Stimulated activated CD4-positive, alpha-beta T cell treated with anti-CD3 and anti-CD28 coated beads, Interleukin-4, amount 100 ng/mL, for 1 hour (primary cell): ENCODE measurements around the gene B3GLCT.
"Not testable (repeated sequence)": the region's sequence is repeated elsewhere in the genome, so short reads cannot be mapped to it uniquely, and the experiment has no call there.

Source experiments
- DNase-seq: peaks from one replicate; pipeline ENCODE4 v3.0.0-alpha.2; 2020

B3GLCT gene

DNA sequence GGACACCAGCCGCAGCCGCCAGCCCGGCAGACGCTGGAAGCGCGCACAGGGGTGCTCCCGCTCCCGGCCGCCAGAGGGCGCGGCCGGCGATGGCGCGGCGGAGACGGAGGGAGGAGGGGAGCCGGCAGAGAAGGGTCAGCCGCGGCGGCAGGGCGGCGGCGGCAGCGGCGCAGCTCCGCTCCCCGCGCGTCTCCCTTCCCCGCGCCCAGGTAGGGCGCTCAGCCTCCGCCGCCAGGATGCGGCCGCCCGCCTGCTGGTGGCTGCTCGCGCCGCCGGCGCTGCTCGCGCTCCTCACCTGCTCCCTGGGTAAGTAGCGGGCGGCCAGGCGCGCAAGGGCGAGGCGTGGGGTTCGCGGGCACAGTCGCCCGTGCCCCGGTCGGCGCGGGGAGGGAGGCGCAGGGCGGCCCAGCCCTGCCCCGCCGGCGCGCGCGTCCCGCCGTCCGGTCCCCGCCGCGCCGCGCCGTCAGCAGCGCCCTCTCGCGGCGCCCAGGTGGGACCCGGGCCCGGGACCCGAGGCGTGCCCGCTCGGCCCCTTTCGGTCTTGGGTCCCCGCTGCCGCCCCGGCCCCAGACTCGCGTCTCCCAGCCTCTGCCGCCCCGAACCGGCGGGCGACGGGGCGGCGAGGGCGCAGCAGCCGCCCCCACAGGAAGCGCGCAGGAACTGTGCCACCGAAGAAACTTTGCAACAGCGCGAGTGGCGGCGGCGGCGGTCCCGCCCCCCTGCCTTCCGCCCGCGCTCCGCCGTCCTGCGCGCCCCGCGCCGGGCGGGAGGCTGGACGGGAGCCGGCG is at the start of gene B3GLCT:
B3GLCT (plus strand) TSS at position 127 of the 788 bp plus-strand sequence; CDS start at position 237, 110 bp downstream.
- DNase-seq, result peak; percentile 79

DNA sequence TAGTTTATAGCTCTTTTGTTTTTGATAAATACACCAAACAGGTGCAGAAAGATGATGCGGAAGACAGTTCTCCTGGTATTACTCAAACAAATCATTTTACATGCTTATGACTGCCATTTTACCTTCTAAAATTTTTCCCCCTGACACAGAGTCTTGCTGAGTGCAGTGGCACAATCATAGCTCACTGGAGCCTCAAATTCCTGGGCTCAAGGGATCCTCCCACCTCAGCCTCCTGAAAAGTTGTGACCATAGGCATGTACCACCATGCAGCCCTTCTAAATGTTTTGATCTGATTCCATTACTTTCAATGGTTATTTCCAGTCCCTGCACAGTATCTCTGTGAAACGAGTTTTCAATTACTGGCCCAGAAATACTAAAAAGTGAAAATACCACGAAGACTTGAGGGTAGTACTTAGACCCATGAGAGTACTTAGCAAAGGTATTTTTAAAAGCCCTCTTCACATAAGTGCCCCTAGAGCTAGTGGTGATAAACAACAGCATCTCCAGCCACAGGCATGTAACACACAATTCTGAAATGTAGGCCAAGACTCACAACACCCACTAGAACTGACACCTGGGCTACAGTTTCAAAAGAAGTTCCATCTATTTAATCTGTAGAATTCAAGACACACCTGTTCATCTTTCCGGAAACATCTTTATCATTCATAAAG is 49.3 kb upstream of the B3GLCT start:
- DNase-seq, result no peak

DNA sequence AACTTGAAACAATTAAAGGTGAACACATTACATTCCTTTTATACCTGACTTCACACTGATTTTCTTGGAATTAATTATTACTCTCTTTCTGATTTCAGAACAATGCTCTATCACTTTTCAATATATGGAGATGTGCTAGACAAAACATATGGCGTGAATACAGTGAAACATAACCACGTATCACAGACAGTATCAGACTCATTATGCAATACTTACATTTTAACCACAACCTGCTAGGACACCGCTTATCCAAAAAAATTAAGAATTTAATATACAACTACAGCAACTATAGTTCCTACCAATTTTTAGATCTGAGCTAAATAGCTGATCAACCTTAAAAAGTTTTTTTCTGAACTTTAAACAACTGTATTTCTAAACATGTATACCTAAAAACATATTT is 47.9 kb upstream of the B3GLCT start:
- DNase-seq, result no peak

DNA sequence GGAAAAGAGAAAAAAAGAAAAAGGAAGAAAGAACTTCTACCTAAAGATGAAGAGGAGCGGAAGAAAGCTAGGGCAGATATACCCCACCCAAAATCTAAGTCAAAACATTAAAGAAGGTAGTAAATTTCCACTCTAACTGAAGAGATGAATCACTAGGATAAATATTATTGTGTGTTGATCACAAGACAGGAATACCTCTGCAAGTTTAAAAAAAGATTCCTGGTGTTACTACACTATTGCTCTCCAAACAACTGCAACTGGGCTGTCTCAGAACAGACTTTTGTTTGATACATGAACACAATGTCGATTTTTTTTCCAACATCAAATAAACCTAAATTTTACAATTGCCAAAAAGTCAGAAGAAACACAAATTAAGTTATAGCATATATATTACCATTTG is 44.8 kb upstream of the B3GLCT start:
- DNase-seq, result no peak

DNA sequence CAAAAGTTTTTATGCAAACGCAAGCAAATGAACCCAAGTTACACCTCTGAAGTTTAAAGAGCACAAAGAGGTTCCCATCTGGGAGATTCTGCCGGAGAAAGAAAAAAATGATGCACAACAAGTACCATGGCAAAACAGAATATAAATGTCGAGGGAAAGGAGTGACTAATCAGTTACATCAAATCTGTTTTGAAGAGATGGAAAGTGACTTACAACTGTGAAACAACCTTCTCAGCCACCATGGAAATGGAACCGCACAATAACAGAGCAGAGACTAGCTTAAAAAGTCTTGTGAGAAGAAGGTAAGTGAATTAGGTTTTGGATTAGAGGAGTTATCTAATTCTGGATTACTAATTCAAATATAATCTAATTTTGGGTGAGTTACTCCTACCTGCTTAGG is 40.5 kb upstream of the B3GLCT start:
- DNase-seq, result no peak

DNA sequence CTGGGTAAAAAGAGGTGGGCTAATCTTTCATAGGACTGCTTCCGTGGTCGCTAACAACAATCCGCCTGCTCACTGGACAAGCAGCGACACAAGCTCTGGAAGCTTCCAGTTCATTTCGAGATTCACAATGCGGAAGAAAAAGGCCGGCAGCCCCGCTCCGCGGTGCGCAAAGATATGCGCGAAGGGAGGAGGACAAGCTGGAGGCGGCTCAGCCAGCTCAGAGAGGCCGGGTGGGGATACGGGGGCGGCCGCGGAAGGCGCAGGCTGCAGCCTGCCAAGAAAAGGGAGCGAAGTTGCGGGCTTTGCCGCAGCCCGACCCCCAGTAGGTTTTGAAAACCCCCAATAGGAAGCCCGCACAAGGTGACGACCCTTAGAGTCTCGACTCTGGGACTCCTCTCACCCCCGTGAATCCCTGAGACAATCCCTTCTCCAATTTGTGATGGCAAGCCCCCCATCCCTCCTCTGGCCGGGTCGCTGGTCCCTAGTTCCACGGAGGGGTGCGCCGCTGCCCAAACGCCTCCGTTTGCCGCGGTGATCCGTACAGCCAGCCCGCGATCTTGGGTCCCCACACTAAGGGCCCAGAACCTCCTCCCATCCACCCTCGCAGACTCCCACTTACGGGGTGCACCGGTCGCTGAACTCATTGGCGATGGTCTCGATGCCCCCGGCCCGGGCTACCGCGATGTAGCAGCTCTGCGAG is 38.8 kb upstream of the B3GLCT start:
- peak; percentile 70 for DNase-seq

DNA sequence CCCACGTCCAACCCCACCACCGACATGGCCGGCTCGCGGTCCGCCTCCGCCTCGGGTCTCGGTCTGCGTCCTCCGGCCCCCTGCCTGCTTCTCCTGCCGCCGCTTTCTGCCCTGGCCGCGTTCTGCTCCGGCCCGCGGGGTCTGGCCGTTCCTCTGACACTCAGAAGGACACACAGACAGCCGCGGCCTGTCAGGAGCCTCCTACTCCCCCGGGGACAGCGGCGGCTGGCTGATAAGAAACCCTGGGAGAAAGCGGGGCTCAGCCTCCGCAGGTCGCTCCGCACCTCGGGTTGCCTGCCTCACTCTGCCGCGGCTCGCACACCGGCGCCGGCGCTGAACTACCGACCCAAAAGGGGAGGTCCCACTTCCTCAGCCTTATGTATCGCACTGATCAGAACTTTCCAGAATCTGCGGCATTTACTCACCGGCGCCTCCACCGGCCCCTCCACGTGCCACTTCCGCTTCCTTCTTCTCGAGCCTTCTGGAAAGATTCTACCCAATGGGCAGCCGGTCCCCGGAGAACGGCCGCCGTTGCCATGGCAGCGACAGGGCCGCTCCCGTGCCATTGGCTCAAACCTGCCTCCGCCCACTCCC is 38.1 kb upstream of the B3GLCT start, which contains the start of gene HSPH1:
HSPH1 (minus strand) TSS at position 348 of the 594 bp plus-strand sequence; CDS start at position 26, 322 bp downstream.
- peak; percentile 99 for DNase-seq

DNA sequence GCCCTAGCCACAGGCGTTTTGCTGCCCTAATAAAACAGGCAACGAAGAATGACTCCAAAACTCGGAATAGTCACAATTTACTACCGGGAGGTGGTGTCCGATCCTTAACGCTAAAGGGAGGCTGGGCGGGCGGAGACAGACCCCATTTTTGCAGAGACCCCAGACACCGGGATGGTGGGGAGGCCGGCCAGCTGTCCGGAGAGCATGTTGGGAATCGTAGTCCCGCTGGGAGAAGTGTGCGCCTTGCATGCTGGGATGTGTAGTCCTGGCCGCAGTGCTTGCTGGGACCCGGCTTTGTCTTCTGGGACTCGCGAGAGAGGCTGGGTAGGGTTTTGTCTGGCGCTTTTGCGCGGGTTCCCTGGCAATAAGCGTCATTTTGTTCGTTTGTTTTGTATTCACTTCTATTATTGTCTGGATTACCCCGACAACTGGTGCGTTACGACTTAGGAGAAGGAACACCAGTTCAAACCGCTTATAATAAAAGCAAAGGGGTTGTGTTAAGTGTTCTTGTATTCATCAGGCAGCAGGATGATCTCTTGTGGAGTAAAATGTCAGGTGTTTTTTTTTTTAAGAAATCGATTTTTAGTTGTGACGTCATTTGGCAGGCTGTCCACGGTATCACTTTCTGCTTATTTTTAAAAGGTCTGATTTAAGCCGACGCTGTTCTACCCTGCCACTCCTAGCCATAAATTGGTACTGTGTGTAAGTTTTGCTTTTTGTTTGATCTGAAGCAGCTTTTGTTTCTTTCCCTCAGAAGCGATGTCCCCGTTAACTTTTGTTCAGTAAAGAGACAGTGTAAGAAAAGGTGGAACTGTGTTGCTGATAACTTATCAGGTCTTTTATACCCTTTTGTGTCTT is 37.4 kb upstream of the B3GLCT start:
- DNase-seq, result peak; percentile 91

DNA sequence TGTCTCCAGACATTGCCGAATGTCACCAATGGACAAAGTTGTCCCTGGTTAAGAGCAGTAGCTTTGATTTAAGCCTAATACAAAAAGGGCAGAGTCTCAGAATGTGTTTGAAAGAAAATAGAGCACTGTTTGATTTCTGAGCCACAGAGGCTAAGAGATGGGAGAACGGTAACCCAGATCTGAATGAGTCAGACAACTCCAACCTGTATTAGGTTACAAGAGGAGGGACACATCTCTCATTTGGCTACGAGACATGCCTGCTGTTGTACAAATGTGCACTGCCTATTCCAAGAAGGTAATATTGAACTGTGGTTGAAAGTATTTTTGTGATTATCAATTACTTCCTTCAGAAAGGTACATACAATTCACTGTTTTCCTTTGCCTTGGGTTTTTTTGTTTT is 33.2 kb upstream of the B3GLCT start:
- DNase-seq, result no peak

DNA sequence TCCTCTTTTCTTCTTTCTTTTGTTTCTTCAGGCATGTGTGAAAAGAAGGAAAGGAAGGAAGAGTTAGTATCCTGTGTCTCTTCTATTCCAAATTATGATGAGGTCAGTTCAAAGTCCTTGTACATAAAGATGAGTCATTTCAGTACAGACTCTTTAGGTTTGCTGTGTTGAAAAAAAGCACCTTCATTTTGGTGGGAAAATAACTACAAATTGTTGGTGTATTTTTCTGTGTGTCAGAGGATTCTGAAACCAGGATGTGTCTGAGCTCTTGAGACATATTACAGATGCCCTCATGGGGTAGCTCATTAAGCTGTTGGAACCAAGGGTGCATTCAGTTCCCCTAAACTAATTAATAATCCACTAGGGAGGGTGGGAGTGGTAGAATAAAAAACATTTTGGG is 32.3 kb upstream of the B3GLCT start:
- no peak for DNase-seq

DNA sequence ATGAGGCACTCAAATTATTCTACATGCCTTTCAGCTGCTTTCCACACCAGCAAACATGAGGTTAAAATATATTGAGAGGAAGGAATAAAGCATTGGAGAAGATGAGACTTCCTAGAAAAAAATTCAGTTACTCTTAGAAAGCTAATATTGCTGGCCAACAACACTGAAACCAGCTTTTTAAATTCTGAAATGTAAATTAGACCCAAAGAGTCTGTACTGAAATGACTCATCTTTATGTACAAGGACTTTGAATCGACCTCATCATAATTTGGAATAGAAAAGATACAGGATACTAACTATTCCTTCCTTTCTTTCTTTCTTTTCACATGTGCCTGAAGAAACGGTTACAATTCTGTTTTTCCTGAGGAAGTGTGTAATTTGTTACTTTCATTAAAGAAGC is 31.6 kb upstream of the B3GLCT start:
- no peak for DNase-seq

DNA sequence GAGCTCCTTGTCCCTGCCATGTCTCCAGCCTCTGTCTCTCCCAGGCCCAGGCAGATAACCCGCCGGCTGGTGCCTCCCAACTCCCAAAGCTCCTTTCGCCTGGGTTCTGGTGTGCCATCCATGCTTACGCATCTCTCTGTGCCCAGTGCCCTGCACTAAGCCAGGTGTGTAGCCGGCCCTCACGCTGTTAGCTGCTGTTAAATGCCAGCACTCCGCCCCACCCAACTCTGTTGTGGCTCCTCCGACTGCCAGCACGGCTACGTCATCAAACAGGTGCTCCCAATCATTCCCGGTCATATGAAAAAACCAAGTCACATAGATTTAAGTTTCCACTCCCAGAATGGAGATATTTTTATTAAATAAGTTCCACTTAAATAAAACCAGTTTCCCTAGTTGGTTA is 31.0 kb upstream of the B3GLCT start:
- DNase-seq, result no peak

DNA sequence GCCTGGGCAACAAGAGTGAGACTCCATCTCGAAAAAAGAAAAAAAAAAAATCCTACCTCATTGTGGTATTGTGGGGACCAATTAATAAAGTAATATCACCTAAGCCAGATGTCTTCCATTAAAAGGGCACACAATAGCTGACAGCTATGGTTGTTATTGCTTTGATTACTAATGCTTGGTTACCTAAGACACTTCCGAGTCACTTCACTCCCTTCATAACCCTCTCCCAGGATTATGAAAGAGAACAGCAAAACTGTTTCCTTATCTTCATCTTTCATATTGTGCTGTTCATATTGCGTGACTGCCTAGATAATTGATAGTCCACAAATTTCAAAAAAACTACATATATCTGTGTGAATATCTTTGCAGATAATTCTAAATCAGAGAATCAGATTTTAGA is 27.8 kb upstream of the B3GLCT start:
- DNase-seq, result no peak

DNA sequence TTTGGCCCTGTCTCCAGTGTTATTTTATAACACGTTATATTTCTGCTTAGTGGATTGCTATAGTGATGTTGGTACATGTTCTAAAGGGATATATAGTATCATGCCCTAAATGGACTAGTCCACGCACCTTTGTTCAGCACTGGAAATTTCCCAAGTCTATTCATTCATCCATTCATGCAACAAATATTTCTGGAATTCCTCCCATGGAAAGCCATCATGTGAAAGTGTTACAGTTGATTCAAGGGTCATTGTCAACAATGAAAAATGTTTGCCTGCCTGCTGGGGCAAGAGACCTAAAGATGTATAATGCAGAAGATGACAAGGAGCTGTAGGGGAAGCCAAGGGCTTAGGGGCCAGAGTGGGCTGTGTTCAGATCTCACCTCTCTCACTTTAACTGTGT is 27.2 kb upstream of the B3GLCT start:
- DNase-seq, result no peak

DNA sequence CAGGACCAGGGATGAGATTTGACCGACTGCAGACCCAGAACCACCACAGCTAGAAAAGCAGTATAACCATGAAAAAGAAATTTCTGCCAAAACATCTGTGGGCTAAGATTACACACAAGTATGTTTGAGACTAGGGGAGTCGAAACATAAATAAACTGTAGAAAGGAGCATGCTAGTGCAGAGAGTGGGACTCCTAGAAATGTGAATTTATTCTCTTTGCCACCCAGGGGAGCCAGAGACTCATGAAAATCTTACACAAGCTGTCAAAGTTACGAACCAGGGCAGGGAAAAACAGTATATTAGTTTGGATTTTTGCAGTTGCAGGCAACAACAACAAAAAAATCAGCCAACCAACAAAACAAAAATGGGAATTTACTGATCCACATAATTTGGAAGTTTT is 25.8 kb upstream of the B3GLCT start:
- DNase-seq, result no peak

DNA sequence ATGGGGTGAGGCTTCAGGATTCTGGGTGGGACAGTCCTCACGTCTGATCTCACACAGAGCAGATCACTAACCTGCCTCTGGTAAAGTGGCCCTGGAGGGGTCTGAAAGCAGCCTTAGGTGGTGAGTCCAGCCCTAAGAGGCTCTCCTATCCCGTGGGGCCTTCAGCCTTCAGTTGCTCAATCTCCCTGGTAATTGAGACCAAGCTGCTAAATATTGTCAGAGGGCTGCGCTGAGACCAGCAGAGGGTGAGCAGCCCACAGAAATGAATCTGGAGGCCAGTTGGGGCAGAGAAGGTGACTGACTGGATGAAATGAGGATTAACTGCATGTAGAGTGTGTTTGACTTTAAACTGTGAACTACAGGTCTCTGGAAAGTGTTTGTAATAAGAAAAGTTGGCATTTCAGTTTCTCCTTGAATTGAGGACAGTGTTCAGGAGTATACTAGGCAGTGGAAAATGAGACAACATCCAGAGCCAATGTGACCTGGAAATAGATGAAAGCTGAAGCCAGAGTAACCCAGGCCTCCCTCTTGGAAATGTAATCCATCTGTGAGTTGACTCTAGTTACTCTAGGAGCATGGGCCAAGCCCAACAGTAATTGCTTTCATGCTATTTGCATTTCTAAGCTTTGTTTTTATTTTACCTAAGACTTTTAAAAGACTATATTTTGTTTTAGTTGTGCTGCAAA is 23.8 kb upstream of the B3GLCT start:
- DNase-seq, result no peak

DNA sequence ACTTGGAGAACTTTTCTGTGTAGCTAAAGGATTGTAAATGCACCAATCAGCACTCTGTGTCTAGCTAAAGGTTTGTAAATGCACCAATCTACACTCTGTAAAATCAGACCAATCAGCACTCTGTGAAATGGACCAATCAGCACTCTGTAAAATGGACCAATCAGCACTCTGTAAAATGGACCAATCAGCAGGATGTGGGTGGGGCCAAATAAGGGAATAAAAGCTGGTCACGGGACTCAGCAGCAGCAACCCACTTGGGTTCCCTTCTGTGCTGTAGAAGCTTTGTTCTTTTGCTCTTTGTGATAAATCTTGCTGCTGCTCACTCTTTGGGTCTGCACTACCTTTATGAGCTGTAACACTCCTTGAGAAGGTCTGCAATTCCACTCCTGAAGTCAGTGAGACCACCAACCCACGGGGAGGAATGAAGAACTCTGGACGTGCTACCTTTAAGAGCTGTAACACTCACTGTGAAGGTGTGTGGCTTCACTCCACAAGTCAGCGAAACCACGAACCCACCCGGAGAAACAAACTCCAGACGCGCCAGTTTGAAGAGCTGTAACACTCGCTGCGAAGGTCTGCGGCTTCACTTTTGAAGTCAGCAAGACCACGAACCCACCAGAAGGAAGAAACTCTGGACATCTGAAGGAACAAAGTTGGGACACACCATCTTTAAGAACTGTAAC is 21.8 kb upstream of the B3GLCT start:
- DNase-seq, result not testable (repeated sequence)

DNA sequence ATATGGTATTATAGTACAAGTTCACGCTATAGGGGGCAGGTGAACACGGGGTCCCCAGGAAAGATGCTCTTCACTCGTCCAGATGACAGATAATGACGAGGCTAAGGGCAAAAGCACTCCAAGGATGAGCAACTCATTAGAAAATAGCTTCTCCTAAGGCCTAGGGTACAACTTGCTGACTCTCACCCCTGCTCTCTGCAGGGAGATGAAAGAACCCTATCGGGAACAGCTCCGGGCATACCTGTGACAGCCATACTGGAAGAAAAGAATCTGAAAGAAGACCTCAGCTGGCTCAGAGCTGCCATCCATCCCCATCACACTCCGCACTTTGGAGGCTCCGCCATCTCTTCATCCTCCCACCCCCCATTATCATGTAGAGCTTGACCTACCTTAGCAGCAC is 20.5 kb upstream of the B3GLCT start:
- DNase-seq, result no peak

DNA sequence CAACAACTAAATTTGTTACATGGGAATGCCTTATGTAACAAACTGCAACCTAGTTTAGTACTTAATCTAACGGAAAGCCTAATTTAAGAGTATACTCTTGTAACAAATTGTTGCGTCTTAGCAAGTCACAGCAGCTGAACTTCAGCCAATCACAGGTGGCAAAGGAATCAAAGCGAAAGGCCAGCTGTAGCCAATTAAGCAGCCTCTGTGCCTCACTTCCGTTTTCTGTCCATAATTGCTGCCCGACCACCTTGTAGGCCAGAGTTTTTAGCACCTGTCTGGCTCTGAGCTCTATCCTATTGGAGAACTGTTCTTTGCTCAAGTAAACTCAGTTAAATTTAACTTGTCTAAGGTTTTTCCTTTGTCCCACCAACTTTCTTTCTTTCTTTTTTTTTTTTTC is 20.0 kb upstream of the B3GLCT start:
- DNase-seq, result no peak

DNA sequence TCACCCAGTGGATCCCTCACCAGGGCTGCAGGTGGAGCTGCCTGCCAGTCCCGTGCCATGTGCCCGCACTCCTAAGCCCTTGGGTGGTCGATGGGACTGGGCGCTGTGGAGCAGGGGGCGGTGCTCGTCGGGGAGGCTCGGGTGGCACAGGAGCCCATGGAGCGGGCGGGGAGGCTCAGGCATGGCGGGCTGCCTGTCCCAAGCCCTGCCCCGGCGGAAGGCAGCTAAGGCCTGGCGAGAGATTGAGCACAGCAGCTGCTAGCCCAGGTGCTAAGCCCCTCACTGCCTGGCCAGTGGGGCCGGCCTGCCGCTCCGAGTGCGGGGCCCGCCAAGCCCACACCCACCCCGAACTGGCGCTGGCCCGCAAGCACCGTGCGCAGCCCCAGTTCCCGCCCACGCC is 16.8 kb upstream of the B3GLCT start:
- DNase-seq, result no peak

DNA sequence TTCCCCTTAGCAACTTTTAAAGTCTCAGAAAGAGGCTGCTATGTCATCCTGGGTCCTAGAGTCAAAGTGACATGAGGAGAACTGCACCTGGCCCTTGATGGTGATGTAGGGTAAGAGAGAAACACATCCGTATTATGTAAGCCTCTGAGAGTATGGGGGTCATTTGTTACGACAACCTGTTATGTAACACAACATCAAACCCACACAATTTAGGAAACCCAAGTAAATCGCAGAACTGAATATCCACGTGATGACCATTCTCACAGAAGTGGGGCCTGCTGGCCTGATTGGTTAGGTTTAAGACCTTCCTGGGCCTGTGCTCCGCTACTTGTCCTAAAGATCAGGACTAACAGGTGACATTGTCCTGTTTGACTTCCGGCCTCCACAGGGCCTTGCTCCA is 15.3 kb upstream of the B3GLCT start:
- DNase-seq, result no peak
